ENCODE measurements around the gene CPA1. TPM values are rescaled to one million over a fixed set of nuclear protein-coding genes. Genes with fewer than 3 reads are reported as not detected.

The CPA1 gene
- total RNA-seq, 1 experiment from 2014 or later = not detected

- Histone ChIP-seq H4K91ac (ENCODE audit: insufficient read length, low read depth, low read length) (no peak overlapping the region), H3K56ac (ENCODE audit: insufficient read length, low read depth, low read length) (no peak overlapping the region), H2BK20ac (ENCODE audit: low read depth, low read length, poor library complexity, severe bottlenecking) (no peak overlapping the region), H3K9me3 (ENCODE audit: control insufficient read depth, low read depth, low read length) (no peaks in the 10 kb centered on the region), H3K4me2 (ENCODE audit: insufficient read depth, insufficient read length, low read length) (no peak overlapping the region), H2BK5ac (ENCODE audit: insufficient read length, low read length) (no peak overlapping the region), H4K20me1 (ENCODE audit: control insufficient read depth, insufficient read depth, insufficient read length) (no peaks in the 10 kb centered on the region), H2AFZ (ENCODE audit: low read length) (no peak overlapping the region), H4K8ac (replicated peaks; ENCODE audit: insufficient read length, low read depth, low read length) (no peak overlapping the region), H2BK12ac (ENCODE audit: insufficient read length, low read depth, low read length) (no peak overlapping the region), H3K18ac (ENCODE audit: insufficient read length, low read depth, low read length) (no peak overlapping the region), H3K23me2 (ENCODE audit: insufficient read length, low read depth, low read length, poor library complexity, severe bottlenecking) (no peaks in the 10 kb centered on the region), H2AK5ac (ENCODE audit: insufficient read length, low read length) (no peak overlapping the region), H3K79me1 (ENCODE audit: insufficient read depth, low read depth, low read length, poor library complexity, severe bottlenecking) (no peaks in the 10 kb centered on the region), H2BK15ac (ENCODE audit: low read depth, low read length) (no peak overlapping the region), H3K27ac (ENCODE audit: insufficient read length, low read depth, low read length) (no peak overlapping the region), H3K27me3 (ENCODE audit: insufficient read depth, low read length) (no peaks in the 10 kb centered on the region), H3K4me1 (ENCODE audit: insufficient read depth, low read length) (no peaks in the 10 kb centered on the region), H3K79me2 (ENCODE audit: insufficient read depth, low read length) (no peaks in the 10 kb centered on the region), H3K4ac (ENCODE audit: low read depth, low read length) (no peak overlapping the region), H3T11ph (ENCODE audit: low read length) (no peak overlapping the region), H3K9ac (ENCODE audit: extremely low read depth, insufficient read length, low read length) (no peak overlapping the region), H3K14ac (ENCODE audit: insufficient read depth, low read length) (no peak overlapping the region), H3K23ac (ENCODE audit: insufficient read length, low read depth, low read length) (no peak overlapping the region), H4K5ac (ENCODE audit: insufficient read length, low read depth, low read length) (no peak overlapping the region), H2BK120ac (ENCODE audit: low read depth, low read length, poor library complexity, severe bottlenecking) (no peak overlapping the region)
- Mint-ChIP-seq H3K27ac (no peak overlapping the region; a peak in 1 of 7 replicates), H3K4me1 (peaks cover 6 to 18% of the 10 kb centered on the region in 2 experiments), H3K36me3 (ENCODE audit: insufficient read depth in 1 of 3, low read depth in 3 of 3) (peaks cover 0 to 12% (median 6%) of the 10 kb centered on the region in 3 experiments; a peak in 3 of 7 replicates), H3K4me3 (no peak overlapping the region), H3K9me3 (no peaks in the 10 kb centered on the region), H3K27me3 (ENCODE audit: low read depth) (no peaks in the 10 kb centered on the region)
- no CpG with 5 or more reads among the region's 1 CpG for WGBS (ENCODE audit: extremely low coverage, insufficient read length, low lambda C conversion rate)
- TF ChIP-seq CTCF (conservative IDR thresholded peaks at IDR 0.05) = no peak
- no peak for DNase-seq
These were observed 20.8 kb downstream of the CPA1 start for GRCh38 chr7:130401101-130401500.
